Neuronal stem cell (in vitro differentiated cells): Measurements from ENCODE around the gene PDCD4.

ENCODE experiments used
- DNase-seq: peaks from one replicate; pipeline ENCODE4 v3.0.0-alpha.2; 2013; ENCODE audit warnings: low spot score
- H2AFZ ChIP-seq: one replicate; pipeline ENCODE4 v1.6.1; 2013; ENCODE audit warnings: mild to moderate bottlenecking, low read length, inconsistent platforms
- H2AK5ac ChIP-seq: 2 replicates; pipeline ENCODE4 v1.6.1; 2013; ENCODE audit warnings: low read depth, mild to moderate bottlenecking, inconsistent platforms, low read length, moderate library complexity, mixed read lengths
- H2BK120ac ChIP-seq: 2 replicates; pipeline ENCODE4 v1.6.1; 2013; ENCODE audit warnings: low read depth, mild to moderate bottlenecking, inconsistent platforms, low read length, moderate library complexity, mixed read lengths
- H2BK12ac ChIP-seq: one replicate; pipeline ENCODE4 v1.6.1; 2013; ENCODE audit warnings: low read length, inconsistent platforms
- H2BK15ac ChIP-seq: 2 replicates; pipeline ENCODE4 v1.6.1; 2013; ENCODE audit warnings: mild to moderate bottlenecking, low read length, inconsistent platforms, mixed read lengths
- H2BK5ac ChIP-seq: one replicate; pipeline ENCODE4 v1.6.1; 2013; ENCODE audit warnings: inconsistent platforms, mild to moderate bottlenecking, low read length, moderate library complexity
- H3K14ac ChIP-seq: one replicate; pipeline ENCODE4 v1.6.1; 2013; ENCODE audit warnings: low read length, inconsistent platforms
- H3K18ac ChIP-seq: 2 replicates; pipeline ENCODE4 v1.6.1; 2013; ENCODE audit warnings: low read length, inconsistent platforms
- H3K23ac ChIP-seq: 2 replicates; pipeline ENCODE4 v1.6.1; 2013; ENCODE audit warnings: low read depth, mild to moderate bottlenecking, mixed read lengths, low read length, inconsistent platforms; ENCODE audit not compliant: poor library complexity
- H3K27ac ChIP-seq: replicated peaks from 3 replicates; pipeline ENCODE4 v1.5.1; 2013; ENCODE audit warnings: low read length, inconsistent platforms
- H3K27me3 ChIP-seq, 3 experiments: 2 replicates each; pipeline ENCODE4 v1.6.1; 2013; ENCODE audit warnings: low read length in 3 of 3, mild to moderate bottlenecking in 2 of 3, inconsistent platforms in 1 of 3, low read depth in 1 of 3, mixed read lengths in 1 of 3, moderate library complexity in 1 of 3; ENCODE audit not compliant: control insufficient read depth in 3 of 3, insufficient read depth in 3 of 3
- H3K36me3 ChIP-seq, 2 donors: replicated peaks in 1 of 2; 2 replicates each; pipeline ENCODE4 v1.6.1; 2013; ENCODE audit warnings: low read length in 2 of 2; ENCODE audit not compliant: control insufficient read depth in 2 of 2, insufficient read depth in 2 of 2
- H3K4ac ChIP-seq: 2 replicates; pipeline ENCODE4 v1.6.1; 2013; ENCODE audit warnings: inconsistent platforms, mild to moderate bottlenecking, low read length, moderate library complexity
- H3K4me1 ChIP-seq, 2 donors: 1 replicate in 1 of 2; 2 replicates in 1 of 2; pipeline ENCODE4 v1.6.1; 2013; ENCODE audit warnings: low read length in 2 of 2, low read depth in 1 of 2; ENCODE audit not compliant: control insufficient read depth in 2 of 2, insufficient read depth in 1 of 2
- H3K4me2 ChIP-seq: one replicate; pipeline ENCODE4 v1.6.1; 2013; ENCODE audit warnings: mild to moderate bottlenecking, low read length, inconsistent platforms; ENCODE audit not compliant: insufficient read depth, poor library complexity, severe bottlenecking
- H3K4me3 ChIP-seq, 2 donors: 2 replicates each; pipeline ENCODE4 v1.5.1; 2013; ENCODE audit warnings: low read length in 2 of 2, mild to moderate bottlenecking in 2 of 2, inconsistent platforms in 1 of 2, moderate library complexity in 1 of 2
- H3K79me1 ChIP-seq: one replicate; pipeline ENCODE4 v1.6.1; 2013; ENCODE audit warnings: low read depth, mild to moderate bottlenecking, inconsistent platforms, low read length, moderate library complexity
- H3K9ac ChIP-seq: one replicate; pipeline ENCODE4 v1.6.1; 2013; ENCODE audit warnings: mild to moderate bottlenecking, low read depth, low read length, inconsistent platforms; ENCODE audit not compliant: poor library complexity
- H3K9me3 ChIP-seq, 2 donors: replicated peaks in 1 of 2; 2 replicates each; pipeline versions ENCODE3 to v1.6.1; 2013; ENCODE audit warnings: low read length in 2 of 2, mild to moderate bottlenecking in 2 of 2, inconsistent platforms in 1 of 2, low read depth in 1 of 2, mixed read lengths in 1 of 2, moderate library complexity in 1 of 2; ENCODE audit not compliant: control insufficient read depth in 2 of 2, insufficient read depth in 1 of 2
- H4K8ac ChIP-seq: one replicate; pipeline ENCODE4 v1.6.1; 2013; ENCODE audit warnings: low read depth, mild to moderate bottlenecking, inconsistent platforms, low read length, moderate library complexity
- H4K91ac ChIP-seq: one replicate; pipeline ENCODE4 v1.6.1; 2013; ENCODE audit warnings: low read length, low read depth, mild to moderate bottlenecking, inconsistent platforms; ENCODE audit not compliant: poor library complexity
- WGBS, 2 donors: extraction: QIAGEN DNeasy Blood & Tissue Kit; methylation state at CpG; one replicate each; pipeline ENCODE4 v1.1.7; 2013; ENCODE audit warnings: missing lambda C conversion rate in 2 of 2, mixed read lengths in 1 of 2; ENCODE audit not compliant: insufficient read length in 2 of 2, insufficient replicate concordance in 1 of 2; ENCODE audit errors: extremely low coverage in 2 of 2; 5-methylcytosine and 5-hydroxymethylcytosine counted together

Gene PDCD4

DNA sequence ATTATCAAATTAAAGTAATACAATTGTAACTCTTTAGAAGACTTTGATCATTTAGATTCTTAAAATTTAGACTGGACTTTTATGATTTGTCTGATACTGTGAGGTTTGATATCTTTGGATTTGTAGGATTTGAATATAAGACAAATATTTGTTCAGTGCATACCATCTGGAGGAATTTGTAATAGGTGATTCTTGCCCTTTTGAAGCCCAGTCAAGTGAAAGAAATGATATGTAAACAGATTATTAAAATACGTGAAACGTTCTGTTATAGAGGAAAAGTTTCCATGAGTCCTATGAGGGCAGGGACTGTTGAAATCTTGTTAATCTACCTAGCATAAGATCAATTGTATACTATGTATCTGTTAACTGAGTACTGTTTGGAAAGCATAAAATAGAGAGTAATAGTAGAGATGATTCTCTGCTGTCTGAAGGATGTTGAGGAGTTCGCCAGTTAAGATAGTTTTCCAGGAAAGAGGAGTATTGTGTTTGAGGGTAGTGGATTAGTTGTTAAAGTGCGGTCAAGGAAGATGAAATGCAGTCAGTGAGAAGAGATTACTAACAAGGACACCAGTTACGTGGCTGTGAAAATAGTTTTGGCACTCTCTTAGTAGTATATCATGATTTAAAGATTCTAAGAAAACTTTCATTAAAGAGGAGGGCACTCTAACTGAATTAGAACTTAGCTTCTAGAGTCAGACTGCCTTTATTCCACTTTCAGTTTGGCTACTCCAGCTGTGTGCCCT, 14.4 kb downstream of the PDCD4 start:
- Histone ChIP-seq H3K27me3 (no peaks in the 10 kb centered on the region), H3K4me2 (no peak overlapping the region), H2BK15ac (no peak overlapping the region), H4K8ac (no peak overlapping the region), H2BK5ac (no peak overlapping the region), H3K9ac (no peak overlapping the region), H3K14ac (no peak overlapping the region), H2BK120ac (no peak overlapping the region), H3K18ac (no peak overlapping the region), H3K4ac (no peak overlapping the region), H2BK12ac (no peak overlapping the region), H3K79me1 (no peaks in the 10 kb centered on the region), H2AFZ (no peak overlapping the region), H3K23ac (no peak overlapping the region), H3K4me1 (no peaks in the 10 kb centered on the region), H2AK5ac (no peak overlapping the region), H3K36me3 (peaks cover 6 to 99% of the 10 kb centered on the region in 2 donors), H3K4me3 (no peak overlapping the region), H4K91ac (no peak overlapping the region), H3K27ac (no peak overlapping the region), H3K9me3 (no peaks in the 10 kb centered on the region)
- no peak for DNase-seq
- 100% methylated on average over 2 of the region's 5 CpGs; no CpG with 5 or more reads in 1 of the 2 donors for WGBS, 2 donors

DNA sequence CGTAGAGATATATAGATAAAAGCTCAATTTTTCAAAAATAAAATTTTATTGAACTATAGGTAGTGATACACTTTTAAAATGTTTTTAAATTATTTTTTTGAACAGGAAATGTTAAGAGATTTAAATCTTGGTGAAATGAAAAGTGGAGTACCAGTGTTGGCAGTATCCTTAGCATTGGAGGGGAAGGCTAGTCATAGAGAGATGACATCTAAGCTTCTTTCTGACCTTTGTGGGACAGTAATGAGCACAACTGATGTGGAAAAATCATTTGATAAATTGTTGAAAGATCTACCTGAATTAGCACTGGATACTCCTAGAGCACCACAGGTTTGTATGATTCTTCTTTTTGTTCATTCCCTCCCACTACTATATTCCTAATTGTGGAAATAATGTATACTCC, 15.8 kb downstream of the PDCD4 start:
- no peaks in the 10 kb centered on the region for H3K27me3 ChIP-seq
- no peak for DNase-seq
- H3K9ac ChIP-seq: no peak overlapping the region
- no peaks in the 10 kb centered on the region for H3K4me1 ChIP-seq
- H3K4ac ChIP-seq: no peak overlapping the region
- H3K4me2 ChIP-seq: no peak overlapping the region
- no peak overlapping the region for H3K14ac ChIP-seq
- H3K4me3 ChIP-seq: no peak overlapping the region
- H2AK5ac ChIP-seq: no peak overlapping the region
- H2BK5ac ChIP-seq: no peak overlapping the region
- no peak overlapping the region for H4K91ac ChIP-seq
- no CpG with 5 or more reads among the region's 1 CpG for WGBS, 2 donors
- no peak overlapping the region for H2BK120ac ChIP-seq
- H4K8ac ChIP-seq: no peak overlapping the region
- H2BK12ac ChIP-seq: no peak overlapping the region
- H3K18ac ChIP-seq: no peak overlapping the region
- H3K27ac ChIP-seq: no peak overlapping the region
- peaks cover 8 to 99% of the 10 kb centered on the region in 2 donors for H3K36me3 ChIP-seq
- H3K79me1 ChIP-seq: no peaks in the 10 kb centered on the region
- H2AFZ ChIP-seq: no peak overlapping the region
- no peak overlapping the region for H2BK15ac ChIP-seq
- H3K23ac ChIP-seq: no peak overlapping the region
- no peaks in the 10 kb centered on the region for H3K9me3 ChIP-seq

DNA sequence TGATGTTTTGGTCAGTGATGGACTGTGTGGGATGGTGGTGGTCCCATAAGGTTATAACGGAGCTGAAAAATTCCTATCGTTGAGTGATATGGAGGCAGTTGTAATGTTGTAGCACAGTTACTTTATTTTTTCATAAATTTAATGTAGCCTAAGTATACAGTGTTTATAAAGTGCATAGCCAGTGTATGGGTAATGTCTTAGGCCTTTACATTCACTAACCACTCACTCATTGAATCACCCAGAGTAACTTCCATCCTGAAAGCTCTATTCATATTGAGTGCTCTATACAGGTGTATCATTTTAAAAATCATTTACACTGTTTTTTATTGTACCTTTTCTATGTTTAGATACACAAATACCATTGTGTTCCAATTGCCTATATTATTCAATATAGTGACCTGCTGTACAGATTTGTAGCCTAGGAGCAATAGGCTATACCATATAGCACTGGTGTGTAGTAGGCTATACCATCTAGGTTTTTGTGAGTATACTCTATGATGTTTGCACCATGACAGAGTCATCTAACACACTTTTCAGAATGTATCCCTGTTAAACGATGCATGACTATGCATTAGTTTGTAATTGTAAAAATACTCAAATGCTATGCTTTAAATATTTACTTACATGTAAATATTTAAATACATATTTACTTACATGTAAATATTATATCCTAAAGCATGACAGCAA, 21.0 kb downstream of the PDCD4 start:
- Histone ChIP-seq H3K36me3 (peaks cover 11 to 99% of the 10 kb centered on the region in 2 donors), H3K14ac (no peak overlapping the region)

DNA sequence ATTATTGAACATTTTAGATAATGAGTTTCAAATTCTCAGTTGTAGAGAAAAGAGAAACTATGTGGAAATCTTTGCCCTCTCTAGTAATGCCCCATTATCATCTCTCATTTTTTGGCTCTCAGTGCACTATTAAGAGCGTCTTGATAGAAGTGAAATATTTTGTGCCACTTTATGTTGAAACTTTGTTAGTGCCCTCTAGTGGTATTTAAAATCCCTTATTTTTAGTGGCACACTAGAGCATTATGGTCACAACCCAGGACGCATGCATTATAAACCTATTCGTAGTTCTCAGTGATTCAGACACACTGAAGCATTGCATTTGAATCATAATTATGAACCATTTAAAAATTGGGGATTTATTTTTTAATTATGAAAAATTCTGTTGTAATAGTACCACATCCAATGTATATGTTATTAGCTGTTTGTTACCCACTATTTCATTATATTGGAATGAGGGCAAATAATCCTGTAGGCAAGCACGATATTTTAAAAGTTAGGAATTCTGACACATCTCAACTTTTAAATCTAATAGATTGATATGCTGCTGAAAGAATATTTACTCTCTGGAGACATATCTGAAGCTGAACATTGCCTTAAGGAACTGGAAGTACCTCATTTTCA, 21.9 kb downstream of the PDCD4 start:
- Histone ChIP-seq H4K8ac (no peak overlapping the region), H3K9me3 (no peaks in the 10 kb centered on the region), H2BK12ac (no peak overlapping the region), H2BK120ac (no peak overlapping the region), H2AFZ (no peak overlapping the region), H3K4me2 (no peak overlapping the region), H3K27ac (no peak overlapping the region), H4K91ac (no peak overlapping the region), H2BK15ac (no peak overlapping the region), H3K23ac (no peak overlapping the region), H2BK5ac (no peak overlapping the region), H3K79me1 (no peaks in the 10 kb centered on the region), H3K18ac (no peak overlapping the region), H3K4me1 (no peaks in the 10 kb centered on the region), H3K14ac (no peak overlapping the region), H3K4ac (no peak overlapping the region), H3K27me3 (no peaks in the 10 kb centered on the region), H3K4me3 (no peak overlapping the region), H3K36me3 (peaks cover 11 to 99% of the 10 kb centered on the region in 2 donors), H3K9ac (no peak overlapping the region), H2AK5ac (no peak overlapping the region)
- no CpG with 5 or more reads among the region's 4 CpGs for WGBS, 2 donors
- no peak for DNase-seq

More for the DNA sequence above, 21.0 kb downstream of the PDCD4 start:
- no peaks in the 10 kb centered on the region for H3K27me3 ChIP-seq
- H3K27ac ChIP-seq: no peak overlapping the region
- no peak overlapping the region for H4K8ac ChIP-seq
- no peak overlapping the region for H2AK5ac ChIP-seq
- no peaks in the 10 kb centered on the region for H3K9me3 ChIP-seq
- H3K9ac ChIP-seq: no peak overlapping the region
- no peaks in the 10 kb centered on the region for H3K4me1 ChIP-seq
- no peak overlapping the region for H4K91ac ChIP-seq
- no peak for DNase-seq
- H2BK5ac ChIP-seq: no peak overlapping the region
- H2BK120ac ChIP-seq: no peak overlapping the region
- H3K4ac ChIP-seq: no peak overlapping the region
- H3K23ac ChIP-seq: no peak overlapping the region
- no peak overlapping the region for H3K4me2 ChIP-seq
- no peak overlapping the region for H2AFZ ChIP-seq
- H3K18ac ChIP-seq: no peak overlapping the region
- no peaks in the 10 kb centered on the region for H3K79me1 ChIP-seq
- no peak overlapping the region for H3K4me3 ChIP-seq
- H2BK15ac ChIP-seq: no peak overlapping the region
- no peak overlapping the region for H2BK12ac ChIP-seq
- no CpG with 5 or more reads among the region's 3 CpGs for WGBS, 2 donors
